Limb (tissue), 2 donors: Measurements from ENCODE around the gene POLA1.

Source experiments
- DNase-seq, 2 donors: peaks; one replicate each; pipeline ENCODE4 v3.0.0-alpha.2; 2016; ENCODE audit errors: extremely low spot score in 2 of 2

POLA1 gene

GRCh38 chrX:25007059-25008053 lies 313.6 kb downstream of the POLA1 start:
- DNase-seq, result no peak

GRCh38 chrX:25009407-25009806 lies 315.7 kb downstream of the POLA1 start:
- no peak for DNase-seq

DNA sequence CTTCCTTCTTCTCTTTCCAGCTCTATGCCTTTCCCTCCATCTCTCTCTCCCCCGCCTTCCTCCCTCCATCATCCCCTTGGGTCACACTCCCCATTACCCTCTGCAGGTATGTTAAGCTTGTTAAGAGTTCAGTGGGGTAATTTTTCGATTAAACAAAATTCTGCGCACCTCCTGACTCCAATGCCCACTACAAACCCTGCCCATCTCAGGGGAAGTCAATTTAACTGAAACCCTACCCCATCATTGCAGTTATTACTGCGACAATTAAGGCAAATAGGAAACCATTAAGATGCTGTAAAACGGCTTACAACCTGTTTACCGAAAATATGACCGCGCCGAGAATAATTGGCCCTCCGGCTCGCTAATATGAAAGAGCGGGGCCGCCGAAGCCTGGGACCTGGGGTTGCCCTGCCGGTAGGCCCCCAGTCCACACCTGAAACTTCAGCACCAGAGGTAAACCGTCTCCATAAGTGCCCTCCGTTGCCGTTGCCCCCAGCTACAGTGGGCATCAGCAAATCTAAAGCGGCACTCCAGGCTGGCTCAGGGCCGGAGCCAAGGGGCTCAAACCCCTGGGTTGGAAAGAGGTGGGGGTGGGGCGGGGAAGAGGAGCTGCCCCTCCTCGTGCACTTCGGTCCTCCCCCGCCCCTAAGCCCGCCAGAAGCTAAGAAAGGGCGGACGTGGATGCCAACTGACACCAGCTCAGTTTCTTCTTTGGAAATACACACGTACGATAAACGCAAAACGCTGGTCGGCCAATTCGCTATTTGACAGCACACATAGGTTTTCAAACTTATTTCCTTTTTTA lies 317.3 kb downstream of the POLA1 start:
- no peak for DNase-seq

DNA sequence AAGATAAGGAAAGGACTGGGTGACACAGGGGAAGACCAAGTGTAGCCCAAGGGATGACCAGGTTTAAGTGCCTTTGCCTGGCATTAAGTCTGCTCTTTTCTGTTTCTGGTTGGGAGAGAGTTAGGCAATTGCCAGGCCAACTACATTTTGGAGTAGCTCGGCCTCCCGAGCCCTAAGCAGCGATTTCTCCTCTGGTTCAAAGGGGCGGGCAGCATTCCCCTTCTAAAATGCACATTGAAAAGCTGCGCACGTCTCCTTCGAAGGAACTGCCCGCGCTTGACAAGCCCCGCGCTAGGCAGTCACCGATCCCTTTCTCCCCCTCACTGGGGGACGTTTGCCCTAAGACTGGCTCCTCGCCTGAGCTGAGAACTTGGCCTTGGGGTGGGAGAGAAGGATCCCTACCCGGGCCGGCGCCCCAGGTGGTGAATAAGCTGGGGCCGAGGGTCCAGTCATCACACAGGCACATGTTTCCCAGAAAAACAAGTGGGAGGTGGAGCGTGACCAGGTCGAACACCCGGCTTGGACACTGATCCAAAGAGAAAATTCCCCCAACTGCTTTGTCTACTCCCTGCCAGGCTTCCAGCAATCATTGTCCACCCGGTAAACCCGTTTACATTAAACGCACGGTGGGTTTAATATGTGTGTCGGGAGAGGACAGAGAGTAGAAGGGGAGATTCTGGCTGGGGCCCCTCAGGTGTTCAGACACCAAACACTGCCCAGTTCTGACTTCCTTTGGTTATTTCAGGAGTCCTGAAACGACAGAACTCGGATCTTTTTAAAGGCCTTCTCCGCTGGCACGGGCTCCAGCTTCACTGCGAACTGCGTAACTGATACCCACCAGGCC lies 318.1 kb downstream of the POLA1 start:
- DNase-seq, result peak in 1 of 2 donors; percentile 39

DNA sequence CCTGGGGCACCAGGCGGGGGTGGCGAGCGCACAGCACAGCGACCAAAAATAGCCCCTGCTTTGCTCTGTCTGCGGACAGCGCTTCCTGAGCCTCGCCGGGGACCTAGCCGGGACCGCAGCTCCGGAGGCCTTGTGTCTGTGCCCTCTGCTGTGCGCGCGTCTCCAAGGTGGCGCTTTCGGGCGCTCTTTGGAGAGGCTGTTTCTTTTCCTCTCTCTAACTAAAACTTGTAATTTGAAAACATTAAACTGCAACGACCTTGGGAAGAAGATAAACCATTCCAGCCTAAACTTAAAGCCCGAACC lies 318.7 kb downstream of the POLA1 start:
- no peak for DNase-seq

DNA sequence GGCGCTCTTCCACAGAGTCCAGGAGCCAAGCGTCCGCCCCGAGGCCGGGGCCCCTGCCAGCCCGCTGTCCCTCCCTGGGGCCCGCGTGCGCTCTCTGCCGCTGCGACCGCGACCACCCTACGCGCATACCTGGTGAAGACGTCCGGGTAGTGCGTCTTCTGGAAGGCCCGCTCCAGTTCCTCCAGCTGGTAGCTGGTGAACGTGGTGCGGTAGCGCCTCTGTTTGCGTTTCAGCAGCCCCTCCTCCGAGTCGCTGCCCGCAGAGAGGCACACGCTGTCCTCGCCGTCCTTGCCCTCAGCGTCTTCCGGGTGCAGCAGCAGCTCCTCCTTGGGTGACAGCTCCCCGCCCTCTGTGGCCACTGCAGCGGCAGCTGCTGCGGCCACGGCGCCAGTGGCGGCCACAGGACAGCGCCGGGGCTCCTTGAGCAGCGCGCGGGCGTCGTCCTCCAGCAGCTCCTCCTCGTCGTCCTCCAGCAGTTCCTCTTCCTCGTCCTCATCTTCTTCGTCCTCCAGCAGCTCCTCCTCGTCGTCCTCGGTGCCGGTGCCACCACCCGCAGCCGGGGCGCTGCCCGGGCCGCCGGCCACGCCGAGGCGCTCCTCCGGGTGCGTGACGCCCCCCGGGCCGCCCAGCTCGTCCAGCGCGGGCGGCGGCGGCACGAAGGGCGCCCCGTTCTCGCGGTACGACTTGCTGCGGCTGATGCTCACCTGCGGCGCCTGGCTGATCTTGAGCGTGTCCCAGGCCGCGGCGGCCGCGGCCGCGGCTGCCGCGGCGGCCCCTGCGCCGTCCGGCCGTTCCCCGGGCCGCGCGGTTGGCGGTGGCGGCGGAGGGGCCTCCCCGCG lies 319.3 kb downstream of the POLA1 start:
- no peak for DNase-seq

DNA sequence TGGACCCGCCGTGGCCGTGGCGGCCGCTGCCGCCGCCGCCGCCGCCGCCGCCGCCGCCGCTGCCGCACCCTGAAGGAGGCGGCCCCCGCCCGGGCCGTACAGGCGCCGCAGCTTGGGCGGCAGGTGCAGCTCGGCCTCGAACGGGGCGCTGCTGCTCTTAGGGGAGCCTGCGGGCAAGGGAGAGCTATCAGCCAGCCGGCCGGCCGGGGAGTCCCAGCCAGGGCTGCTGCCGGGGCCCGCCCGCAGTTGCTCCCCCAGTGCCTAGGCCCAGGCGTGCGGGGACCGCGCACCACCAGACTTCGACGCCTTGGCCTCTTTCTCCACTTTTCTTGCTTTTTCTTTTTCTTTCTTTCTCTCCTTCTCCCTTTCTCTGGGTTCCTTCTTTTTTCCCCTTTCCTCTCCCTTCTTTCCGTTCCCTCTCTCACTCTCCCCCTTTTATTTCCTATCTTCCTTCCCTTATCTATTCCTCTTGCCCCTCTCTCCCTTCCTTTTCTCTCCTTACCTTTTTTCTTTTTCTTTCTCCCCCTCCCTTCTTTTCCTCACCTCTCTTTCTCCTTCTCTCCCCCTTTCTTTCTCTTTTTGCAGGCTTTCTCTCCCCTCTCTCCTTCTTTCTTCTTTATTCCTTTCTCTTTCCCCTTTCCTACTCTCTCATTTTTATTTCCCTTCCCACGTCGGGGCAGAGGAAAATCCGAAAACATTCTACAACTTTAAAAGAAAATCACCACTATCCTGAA lies 320.1 kb downstream of the POLA1 start:
- DNase-seq, result no peak

- DNase-seq, result no peak
Measured at GRCh38 chrX:25014366-25014838, 320.7 kb downstream of the POLA1 start.

DNA sequence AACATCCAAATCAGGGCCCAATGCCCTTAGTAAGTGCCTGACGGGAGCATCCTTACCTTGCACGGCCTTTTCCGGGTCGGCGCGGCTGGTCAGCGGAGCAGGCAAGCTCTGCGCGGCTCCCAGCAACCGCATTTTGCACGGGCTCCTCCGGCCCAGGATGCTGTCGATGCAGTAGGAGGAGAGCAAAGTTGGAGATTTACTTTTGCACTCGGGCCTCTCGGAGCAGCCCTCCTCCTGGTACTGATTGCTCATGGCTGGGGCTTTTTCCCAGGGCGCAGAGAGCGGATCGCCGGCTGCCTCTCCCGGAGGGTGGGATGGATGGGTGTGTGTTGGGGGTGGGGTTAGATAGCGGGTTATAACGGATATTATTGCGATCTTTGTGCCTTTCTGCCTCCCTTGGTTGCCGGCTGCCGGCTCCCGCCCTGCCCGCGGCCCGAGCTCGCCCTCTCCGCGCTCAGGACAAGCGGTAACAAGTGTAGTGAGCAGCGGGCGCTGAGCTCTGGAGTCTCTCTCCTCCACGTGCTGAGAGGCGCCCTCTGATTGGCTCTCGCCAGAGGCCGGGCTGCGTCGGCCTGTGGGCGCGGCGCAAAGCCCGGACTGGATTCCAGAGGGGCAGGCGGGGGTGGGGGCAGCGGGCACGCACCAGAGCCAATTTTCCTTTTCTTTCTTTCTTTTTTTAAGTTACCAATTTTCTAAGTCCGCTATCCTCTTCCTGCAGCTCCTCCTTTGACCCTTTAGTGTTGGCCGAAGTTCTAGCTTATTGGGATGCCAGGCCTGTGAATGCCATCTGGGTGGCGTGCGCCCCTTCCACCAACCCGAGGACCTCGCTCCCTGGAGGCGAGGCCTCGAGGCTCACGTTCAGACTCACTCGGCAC lies 322.0 kb downstream of the POLA1 start, which contains the start of gene ARX:
Gene ARX, minus strand, starts transcription at position 480 of the 875 bp plus-strand sequence. Its CDS starts 228 bp downstream, at position 252.
- DNase-seq, result peak; percentile 22 to 84

DNA sequence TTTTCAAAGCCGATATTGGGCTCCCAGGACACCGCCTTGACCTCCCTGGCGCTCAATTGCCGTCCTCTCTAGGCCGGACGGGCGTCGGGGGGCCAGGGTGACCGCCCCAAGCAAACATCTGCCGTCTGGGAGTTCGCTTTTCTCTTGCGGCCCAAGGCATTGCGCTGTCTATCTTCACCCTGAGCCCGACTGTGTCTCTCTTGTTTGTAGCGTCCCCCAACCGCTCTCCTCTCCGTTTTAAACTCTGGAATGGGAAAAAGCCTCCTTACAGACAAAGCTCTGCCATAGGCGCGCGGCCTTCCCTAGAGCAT lies 322.6 kb downstream of the POLA1 start:
- DNase-seq, result no peak

GRCh38 chrX:25016938-25017598 lies 323.4 kb downstream of the POLA1 start:
- no peak for DNase-seq

DNA sequence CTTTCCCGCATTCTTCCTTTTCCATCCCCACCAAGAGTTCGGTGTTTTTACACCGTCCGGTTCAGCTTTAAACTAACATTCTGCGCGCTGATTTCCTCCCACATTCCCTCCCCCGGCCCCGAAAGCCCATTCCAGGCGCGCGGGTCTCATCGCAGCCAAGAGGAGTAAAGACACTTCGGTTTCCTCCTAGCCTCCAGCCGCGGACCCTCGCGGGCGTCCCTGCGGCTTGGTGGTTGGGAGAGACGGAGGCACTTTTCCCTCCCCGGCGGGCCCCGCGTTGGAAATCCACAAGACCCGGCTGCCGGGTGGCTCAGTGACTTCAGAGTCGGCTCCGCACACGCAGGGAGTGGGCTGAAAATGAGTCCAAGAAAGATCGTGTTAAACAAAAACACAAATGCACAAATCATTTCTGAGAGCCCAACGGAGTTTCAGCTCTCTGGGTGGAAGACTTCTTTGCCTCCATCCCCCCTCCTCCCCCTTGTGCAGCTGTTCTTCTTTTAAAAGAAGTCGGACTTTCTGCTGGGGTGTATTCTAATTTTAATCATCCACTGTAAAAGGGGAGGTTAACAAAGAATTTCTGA lies 324.0 kb downstream of the POLA1 start:
- peak in 1 of 2 donors; percentile 57 for DNase-seq

DNA sequence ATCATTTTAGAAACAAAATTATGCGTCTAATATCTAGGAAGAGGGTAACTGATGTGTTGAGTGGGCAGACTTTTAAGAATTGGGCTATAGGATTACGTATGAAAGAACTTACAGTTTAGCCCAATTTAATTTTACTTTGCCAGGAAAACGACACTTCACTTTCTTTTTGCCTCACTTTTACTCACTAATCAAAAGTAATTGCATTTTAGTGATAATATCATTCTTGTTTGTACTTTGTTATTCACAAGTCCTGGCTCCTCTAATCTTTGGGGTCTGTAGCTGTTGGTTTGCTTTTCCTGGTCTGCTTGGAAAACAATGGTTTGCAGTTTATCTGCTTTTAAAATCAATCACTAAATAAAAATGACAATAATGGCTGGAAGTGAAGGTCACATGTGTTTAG lies 325.0 kb downstream of the POLA1 start:
- DNase-seq, result no peak

- DNase-seq, result no peak
Measured at GRCh38 chrX:25019707-25020390, 326.1 kb downstream of the POLA1 start.

DNA sequence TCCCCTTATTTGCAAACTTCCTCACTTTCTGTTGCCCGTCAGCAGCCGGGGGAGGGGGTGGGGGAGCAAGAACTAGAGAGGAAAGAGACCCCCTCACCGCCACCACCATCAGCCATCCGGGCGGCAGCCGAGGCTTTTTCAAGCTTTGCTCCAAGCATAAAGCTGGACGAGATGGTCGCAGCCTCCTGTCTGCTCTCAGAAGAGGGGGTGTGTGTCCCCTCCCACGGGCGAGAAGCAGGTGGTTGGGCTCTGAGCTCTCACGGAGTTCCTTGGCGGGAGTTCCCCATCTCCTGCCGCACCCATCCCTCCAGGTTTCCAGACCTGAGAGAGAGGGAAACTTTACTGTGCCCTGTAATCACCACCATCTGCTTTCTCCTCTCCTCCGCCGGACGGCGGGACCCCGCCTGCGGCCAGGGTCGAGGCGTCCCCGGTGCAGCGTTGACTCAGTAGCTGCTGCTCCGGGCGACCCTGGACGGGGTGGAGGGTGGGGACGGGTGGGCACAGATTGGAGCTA lies 326.7 kb downstream of the POLA1 start:
- DNase-seq, result no peak

DNA sequence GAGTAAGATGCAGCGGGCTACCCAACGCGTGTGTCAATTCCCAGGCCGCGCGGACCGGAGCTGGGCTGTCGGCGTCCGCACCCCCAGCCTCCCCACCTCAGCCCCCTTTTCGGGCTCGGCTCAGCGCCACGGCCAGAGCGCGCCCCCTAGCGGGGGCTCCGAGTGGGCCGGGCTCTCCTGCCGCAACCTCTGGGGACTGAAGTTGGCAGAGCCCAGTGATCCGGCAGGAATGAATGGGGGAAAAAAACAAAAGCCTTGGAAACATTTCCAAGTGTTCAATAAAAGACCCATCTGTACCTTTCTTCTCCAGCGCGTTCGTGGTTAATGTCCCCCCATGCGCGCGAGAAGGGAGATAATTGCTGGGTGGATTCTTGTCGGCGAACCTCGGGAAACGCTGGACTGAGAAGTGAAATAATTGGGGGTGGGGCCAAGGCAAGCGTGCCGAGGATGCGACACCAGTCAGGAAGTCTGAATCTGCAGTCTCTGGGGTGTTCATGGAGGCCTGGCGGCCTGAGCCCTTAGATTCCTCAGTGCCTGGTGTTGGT lies 327.3 kb downstream of the POLA1 start:
- peak in 1 of 2 donors; percentile 52 for DNase-seq
